GM21528 (cell line): ENCODE results near the gene HERC4.
"Not testable (repeated sequence)": the region's sequence is repeated elsewhere in the genome, so short reads cannot be mapped to it uniquely, and the experiment has no call there.

Source experiments
- ATAC-seq: cut with Tn5 transposase; IDR thresholded peaks from one replicate; pipeline ENCODE4 v1.9.1; 2021; ENCODE audit warnings: mild to moderate bottlenecking, moderate library complexity; ENCODE audit not compliant: unreplicated experiment, low FRiP score

HERC4 gene

DNA sequence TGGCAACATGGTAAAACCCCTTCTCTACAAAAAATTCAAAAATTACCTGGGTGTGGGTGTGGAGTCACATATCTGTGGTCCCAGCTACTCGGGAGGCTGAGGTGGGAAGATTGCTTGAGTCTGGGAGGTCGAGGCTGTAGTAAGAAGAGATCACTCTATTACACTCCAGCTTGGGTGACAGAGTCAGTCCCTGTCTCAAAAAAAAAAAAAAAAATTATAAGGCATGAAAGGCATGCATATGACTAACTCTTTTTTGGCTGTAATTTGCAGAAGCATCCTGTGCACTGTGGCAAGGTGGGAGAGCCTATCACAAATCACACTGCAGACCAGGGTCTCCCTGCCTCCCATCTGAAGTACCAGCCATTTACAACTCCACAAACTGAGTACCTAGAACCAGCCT lies 20.1 kb upstream of the HERC4 start:
- ATAC-seq, result no peak

- no peak for ATAC-seq
These were observed 17.4 kb upstream of the HERC4 start for GRCh38 chr10:68092512-68092911.

DNA sequence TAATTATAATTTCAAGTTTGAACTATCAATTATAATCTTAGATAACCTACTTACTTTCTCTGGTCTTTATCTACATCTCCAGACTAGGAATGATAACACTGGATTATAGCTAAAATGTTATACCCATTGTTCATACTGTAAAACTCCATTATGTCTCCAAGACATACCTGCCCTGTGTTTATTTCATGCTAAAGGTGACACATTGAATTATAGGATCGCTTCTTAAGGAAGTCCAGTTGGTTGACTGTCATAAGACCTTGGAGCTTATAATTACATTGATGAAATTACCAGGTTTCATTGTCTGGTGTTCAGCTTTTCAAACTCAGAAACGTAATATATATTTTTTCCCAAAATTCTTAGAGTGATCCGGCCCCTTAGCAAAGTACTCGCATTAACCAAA lies 15.5 kb upstream of the HERC4 start:
- no peak for ATAC-seq

DNA sequence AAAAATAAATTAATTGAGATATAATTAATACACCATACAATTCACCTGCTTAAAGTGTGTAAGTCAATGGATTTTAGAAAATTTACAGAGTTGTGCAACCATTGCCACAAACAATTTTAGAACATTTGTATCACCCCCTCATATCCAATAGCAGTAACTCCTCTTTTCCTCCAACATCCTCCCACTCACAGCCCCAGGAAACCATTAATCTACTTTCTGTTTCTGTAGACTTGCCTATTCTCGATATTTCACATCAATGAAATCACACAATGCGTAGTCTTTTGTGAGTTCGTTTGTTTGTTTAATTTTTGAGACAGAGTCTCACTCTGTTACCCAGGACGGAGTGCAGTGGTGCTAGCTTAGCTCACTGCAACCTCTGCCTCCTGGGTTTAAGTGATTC lies 13.7 kb upstream of the HERC4 start:
- no peak for ATAC-seq

DNA sequence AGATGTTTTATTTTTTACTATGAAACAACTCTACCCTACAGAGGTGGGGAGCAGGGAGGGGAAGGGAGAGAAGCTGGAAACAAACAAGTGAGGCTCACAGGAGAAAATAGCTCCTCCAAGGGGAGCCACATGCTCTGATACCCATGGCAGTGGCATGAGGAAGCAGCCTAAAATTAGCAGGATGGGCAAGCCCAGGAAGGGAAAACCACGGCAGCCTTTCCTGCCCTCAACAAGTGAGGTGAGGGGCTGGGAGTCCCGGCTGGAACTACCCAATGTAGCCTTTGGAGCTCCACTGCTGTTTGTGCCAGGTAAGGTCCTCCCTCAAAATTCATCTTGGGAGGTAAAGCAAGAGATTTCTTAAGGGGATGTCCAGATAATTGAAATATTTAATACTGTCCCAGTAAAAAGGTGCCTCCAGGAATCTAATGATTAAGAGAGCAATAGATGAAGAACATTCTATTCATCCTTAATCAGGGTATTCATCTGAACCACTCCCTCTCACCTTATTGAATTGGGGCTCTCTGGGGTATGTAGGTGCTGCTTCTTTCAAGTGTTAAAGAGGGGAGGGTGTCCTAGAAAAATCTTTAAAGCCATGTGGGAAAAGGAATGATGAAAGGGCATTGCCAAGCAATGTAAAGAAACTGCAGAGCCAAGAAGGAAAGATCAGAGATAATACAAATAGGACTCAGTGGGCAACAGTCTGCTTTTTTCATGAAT lies 12.8 kb upstream of the HERC4 start:
- no peak for ATAC-seq

- no peak for ATAC-seq
These were observed 12.0 kb upstream of the HERC4 start for GRCh38 chr10:68086910-68087684.

- no peak for ATAC-seq
These were observed 10.9 kb upstream of the HERC4 start for GRCh38 chr10:68086011-68086410.

- no peak for ATAC-seq
These were observed 9.4 kb upstream of the HERC4 start for GRCh38 chr10:68084469-68084868.

DNA sequence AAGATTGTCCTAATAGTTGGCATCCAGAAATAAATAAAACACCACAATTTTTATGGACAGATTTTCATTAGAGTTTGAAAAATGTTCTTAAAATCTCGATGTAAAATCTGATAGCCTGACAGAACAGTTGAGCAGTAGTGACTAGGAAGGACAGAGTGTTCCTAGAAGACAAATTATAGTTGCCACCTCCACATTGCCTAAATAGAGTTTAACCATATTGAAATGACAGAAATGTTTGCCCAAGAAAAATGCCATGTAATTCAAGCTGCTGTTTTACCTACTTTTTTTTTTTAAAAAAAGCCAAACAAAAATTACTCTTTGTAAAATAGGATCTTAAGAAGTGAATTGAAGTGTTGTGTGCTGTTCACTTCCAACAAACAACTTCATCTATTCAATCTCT lies 8.9 kb upstream of the HERC4 start:
- no peak for ATAC-seq

GRCh38 chr10:68082872-68083271 lies 7.8 kb upstream of the HERC4 start:
- ATAC-seq, result no peak

GRCh38 chr10:68081916-68082315 lies 6.8 kb upstream of the HERC4 start:
- no peak for ATAC-seq

DNA sequence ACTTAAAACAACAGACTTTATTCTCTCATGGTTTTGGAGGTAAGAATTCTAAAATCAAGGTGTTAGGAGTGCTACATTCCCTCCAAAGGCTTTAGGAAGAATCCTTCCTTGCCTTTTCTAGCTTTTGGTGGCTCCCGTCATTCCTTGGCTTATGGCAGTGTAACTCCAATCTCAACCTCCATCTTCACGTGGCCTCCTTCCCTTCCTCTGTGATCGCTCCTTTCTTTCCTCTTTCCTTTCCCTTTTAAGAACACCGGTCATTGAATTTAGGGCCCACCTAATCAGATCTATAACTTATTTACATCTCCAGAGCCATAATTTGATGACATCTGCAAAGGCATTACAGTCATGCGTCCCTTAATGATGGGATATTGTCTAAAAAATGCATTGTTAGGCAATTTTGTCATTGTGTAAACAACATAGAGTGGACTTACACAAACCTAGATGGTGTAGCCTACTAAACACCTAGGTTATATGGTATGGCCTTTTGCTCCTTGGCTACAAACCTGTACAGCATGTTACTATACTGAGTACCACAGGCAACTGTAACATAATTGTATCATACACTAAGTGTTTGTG lies 5.9 kb upstream of the HERC4 start:
- no peak for ATAC-seq

GRCh38 chr10:68079434-68079833 lies 4.4 kb upstream of the HERC4 start:
- ATAC-seq, result no peak

DNA sequence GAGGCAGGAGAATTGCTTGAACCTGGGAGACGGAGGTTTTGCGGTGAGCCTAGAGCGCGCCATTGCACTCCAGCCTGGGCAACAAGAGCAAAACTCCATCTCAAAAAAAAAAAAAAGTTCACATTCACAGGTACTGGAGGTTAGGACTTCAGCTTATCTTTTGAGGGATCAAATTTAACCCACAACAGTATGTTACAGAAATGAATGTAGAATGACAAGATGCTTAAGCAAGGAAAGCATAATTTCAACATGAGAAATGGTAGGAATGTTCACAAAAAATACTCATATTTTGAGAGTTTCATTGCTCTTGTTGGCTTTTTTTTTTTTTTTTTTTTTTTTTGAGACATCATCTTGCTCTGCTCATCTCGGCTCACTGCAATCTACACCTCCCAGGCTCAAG lies 1.9 kb upstream of the HERC4 start:
- ATAC-seq, result no peak

DNA sequence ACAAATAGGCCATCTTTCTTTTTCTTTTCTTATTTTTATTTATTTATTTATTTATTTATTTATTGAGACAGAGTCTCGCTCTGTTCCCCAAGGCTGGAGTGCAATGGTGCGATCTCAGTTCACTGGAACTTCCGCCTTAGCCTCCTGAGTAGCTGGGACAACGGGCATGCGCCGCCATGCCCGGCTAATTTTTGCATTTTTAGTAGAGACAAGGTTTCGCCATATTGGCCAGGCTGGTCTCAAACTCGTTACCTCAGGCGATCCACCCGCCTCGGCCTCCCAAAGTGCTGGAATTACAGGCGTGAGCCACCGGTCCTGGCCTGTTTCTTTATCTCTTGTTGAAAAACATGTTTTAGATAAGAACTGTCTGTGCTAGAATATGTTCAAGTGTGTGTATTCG lies 998 bp upstream of the HERC4 start:
- ATAC-seq, result not testable (repeated sequence)

GRCh38 chr10:68075550-68076004 lies 494 bp upstream of the HERC4 start:
- no peak for ATAC-seq

- ATAC-seq, result no peak
These were observed 880 bp downstream of the HERC4 start for GRCh38 chr10:68074031-68074774.

- no peak for ATAC-seq
These were observed 1.5 kb downstream of the HERC4 start for GRCh38 chr10:68073631-68074030.

DNA sequence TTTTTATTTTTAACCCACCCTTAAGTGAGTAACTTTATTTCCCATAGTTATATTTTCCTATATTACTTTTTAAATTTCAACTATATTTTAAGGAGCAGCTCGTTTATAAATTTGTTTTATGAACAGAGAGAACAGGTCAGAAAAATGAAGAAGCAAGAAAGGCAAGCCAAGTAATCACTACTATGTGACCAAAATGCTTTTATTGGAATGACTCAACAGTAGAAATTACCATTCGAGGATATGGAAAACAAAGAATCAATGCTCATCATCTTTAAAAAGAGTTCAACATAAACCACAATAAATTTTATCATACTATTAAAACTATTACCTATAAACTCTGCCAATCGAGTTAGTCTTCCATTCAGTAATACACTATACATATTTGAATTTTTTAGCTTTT lies 7.6 kb downstream of the HERC4 start:
- ATAC-seq, result no peak

- no peak for ATAC-seq
These were observed 8.1 kb downstream of the HERC4 start for GRCh38 chr10:68067029-68067428.

DNA sequence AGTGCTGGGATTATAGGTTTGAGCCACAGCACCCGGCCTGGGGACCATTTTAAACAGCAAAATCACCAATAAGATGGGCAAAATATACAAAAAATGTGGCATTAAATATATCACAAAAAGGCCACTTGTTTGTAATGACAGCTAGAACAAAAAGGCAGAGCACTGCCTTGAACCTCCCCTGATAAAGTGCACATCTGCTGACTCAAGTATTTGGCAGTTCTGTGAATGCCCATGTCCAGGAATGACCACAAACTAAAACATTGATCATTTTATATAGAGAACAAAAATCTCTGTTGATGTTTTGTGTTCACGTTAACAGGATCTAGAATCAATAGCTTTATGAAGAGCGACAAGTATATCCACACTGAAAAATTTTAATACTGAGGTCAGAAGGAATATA lies 21.5 kb downstream of the HERC4 start:
- no peak for ATAC-seq
